ENCODE measurements around the gene DYRK1B. TPM values are rescaled to one million over a fixed set of nuclear protein-coding genes. Genes with fewer than 3 reads are reported as not detected.

DYRK1B gene
- total RNA-seq, 1 experiment from 2014 or later: 11.8 TPM

DNA sequence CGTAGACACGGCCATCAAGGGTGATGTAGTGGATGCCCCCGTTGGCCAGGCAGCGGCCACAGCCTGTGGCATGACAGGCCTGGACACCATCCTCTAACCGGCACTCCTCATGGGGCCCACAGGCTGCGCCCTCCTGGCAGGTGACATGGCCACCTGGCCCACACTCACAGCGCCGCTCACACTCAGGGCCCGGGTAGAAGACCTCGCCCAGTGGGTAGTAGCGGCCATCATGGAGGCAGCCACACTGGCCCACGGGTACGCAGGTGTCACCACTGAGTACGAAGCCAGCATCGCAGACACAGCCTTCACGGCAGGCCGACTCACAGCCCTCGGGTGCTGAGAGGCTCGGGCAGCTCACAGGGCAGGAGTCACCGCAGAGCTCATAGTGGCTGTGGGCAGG is 39.4 kb upstream of the DYRK1B start:
- Mint-ChIP-seq H3K36me3 (ENCODE audit: insufficient read depth, unreplicated experiment) (no peaks in the 10 kb centered on the region), H3K4me3 (ENCODE audit: unreplicated experiment) (no peak overlapping the region), H3K27me3 (ENCODE audit: insufficient read depth, unreplicated experiment) (peaks cover 7% of the 10 kb centered on the region), H3K27ac (ENCODE audit: low read depth, unreplicated experiment) (no peak overlapping the region), H3K9me3 (ENCODE audit: unreplicated experiment) (no peaks in the 10 kb centered on the region), H3K4me1 (ENCODE audit: insufficient read depth, unreplicated experiment) (no peaks in the 10 kb centered on the region)
- TF ChIP-seq, protein P1, sequence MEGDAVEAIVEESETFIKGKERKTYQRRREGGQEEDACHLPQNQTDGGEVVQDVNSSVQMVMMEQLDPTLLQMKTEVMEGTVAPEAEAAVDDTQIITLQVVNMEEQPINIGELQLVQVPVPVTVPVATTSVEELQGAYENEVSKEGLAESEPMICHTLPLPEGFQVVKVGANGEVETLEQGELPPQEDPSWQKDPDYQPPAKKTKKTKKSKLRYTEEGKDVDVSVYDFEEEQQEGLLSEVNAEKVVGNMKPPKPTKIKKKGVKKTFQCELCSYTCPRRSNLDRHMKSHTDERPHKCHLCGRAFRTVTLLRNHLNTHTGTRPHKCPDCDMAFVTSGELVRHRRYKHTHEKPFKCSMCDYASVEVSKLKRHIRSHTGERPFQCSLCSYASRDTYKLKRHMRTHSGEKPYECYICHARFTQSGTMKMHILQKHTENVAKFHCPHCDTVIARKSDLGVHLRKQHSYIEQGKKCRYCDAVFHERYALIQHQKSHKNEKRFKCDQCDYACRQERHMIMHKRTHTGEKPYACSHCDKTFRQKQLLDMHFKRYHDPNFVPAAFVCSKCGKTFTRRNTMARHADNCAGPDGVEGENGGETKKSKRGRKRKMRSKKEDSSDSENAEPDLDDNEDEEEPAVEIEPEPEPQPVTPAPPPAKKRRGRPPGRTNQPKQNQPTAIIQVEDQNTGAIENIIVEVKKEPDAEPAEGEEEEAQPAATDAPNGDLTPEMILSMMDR (IDR thresholded peaks at IDR 0.05; ENCODE audit: unreplicated experiment): no peak
- BruUV-seq (replicated peaks): no TSS peak
- no peak for DNase-seq (ENCODE audit: unreplicated experiment)
- ChIA-PET CTCF (no interaction called here), POLR2A (no interaction called here)
- intact Hi-C loops (cut with micrococcal nuclease): no loop called here

DNA sequence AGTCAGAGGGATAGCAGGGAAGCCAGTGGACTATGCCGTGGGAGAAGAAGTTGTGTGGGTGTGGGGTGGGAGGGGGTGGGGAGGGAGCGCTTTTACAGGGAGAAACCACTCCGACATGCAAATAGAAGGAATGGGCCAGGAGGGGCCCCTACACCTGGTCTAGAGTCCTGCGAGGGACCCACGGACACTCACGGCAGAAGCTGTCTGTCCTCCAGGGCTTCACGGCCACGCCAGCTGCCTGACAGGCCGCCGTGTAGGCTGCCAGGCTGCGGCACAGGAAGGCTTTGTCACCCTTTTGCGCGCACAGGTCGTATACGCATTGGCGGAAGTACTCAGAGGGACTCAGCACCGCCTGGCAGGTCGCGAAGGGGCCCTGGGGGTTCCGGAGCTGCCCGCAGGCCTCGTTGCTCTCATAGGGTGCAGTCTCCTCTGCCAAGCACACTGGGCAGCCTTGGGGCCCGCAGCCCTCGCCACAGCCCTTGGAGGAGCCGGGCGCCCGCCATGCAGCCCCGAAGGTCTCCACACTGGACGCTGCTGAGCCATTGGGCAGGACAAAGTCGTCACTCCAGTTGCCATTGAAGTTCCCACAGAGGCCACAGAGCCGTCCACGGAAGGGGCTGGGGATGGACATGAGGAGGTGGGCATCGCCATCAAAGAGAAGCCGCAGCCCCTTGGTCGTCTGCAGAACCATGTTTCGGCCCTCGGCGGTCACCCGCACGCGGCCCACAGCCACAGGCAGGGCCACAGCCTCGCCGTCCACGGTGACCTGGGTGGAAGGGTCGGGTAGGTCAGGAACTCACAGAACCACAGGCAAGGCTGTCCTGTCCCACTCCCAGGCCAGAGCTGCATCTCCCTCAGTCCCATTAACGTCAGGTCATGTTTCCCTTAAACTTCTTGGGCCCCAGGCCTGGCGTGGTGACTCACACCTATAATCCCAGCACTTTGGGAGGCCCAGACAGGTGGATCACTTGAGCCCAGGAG is 38.2 kb upstream of the DYRK1B start:
- Mint-ChIP-seq H3K27me3 (ENCODE audit: insufficient read depth, unreplicated experiment) (no peaks in the 10 kb centered on the region), H3K27ac (ENCODE audit: low read depth, unreplicated experiment) (no peak overlapping the region), H3K9me3 (ENCODE audit: unreplicated experiment) (no peaks in the 10 kb centered on the region), H3K36me3 (ENCODE audit: insufficient read depth, unreplicated experiment) (no peaks in the 10 kb centered on the region), H3K4me3 (ENCODE audit: unreplicated experiment) (no peak overlapping the region), H3K4me1 (ENCODE audit: insufficient read depth, unreplicated experiment) (no peaks in the 10 kb centered on the region)
- ChIA-PET POLR2A (no interaction called here), CTCF (no interaction called here)
- no TSS peak for BruUV-seq (replicated peaks)
- TF ChIP-seq, protein P1 (IDR thresholded peaks at IDR 0.05; ENCODE audit: unreplicated experiment): no peak
- no peak for DNase-seq (ENCODE audit: unreplicated experiment)
- intact Hi-C loops (cut with micrococcal nuclease): no loop called here

DNA sequence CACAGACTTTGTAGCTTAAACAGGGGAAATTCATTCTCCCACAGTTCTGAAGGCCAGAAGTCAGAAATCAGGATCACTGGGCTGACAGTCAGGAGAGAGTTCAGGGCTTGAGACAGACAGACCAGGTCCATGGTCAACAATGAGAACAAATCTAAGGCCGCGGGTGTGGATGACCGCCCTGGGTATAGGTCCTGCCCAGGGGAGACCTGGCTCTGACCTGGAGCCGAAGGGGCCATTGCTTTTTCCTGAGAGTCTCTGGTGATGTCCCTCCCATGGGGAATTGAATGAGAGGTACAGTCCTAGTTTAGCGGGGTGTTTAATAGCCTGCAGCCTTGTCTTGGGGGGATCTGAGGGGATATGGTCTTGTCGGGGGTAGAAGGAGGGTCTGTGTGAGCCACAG is 37.4 kb upstream of the DYRK1B start:
- ChIA-PET POLR2A (no interaction called here), CTCF (no interaction called here)
- intact Hi-C loops (cut with micrococcal nuclease): no loop called here
- BruUV-seq (replicated peaks): no TSS peak
- H3K36me3 Mint-ChIP-seq (ENCODE audit: insufficient read depth, unreplicated experiment): no peaks in the 10 kb centered on the region
- no peaks in the 10 kb centered on the region for H3K27me3 Mint-ChIP-seq (ENCODE audit: insufficient read depth, unreplicated experiment)
- no peak overlapping the region for H3K4me3 Mint-ChIP-seq (ENCODE audit: unreplicated experiment)
- H3K9me3 Mint-ChIP-seq (ENCODE audit: unreplicated experiment): no peaks in the 10 kb centered on the region
- H3K4me1 Mint-ChIP-seq (ENCODE audit: insufficient read depth, unreplicated experiment): no peaks in the 10 kb centered on the region
- TF ChIP-seq, protein P1 (IDR thresholded peaks at IDR 0.05; ENCODE audit: unreplicated experiment): no peak
- DNase-seq (ENCODE audit: unreplicated experiment): no peak
- H3K27ac Mint-ChIP-seq (ENCODE audit: low read depth, unreplicated experiment): no peak overlapping the region

DNA sequence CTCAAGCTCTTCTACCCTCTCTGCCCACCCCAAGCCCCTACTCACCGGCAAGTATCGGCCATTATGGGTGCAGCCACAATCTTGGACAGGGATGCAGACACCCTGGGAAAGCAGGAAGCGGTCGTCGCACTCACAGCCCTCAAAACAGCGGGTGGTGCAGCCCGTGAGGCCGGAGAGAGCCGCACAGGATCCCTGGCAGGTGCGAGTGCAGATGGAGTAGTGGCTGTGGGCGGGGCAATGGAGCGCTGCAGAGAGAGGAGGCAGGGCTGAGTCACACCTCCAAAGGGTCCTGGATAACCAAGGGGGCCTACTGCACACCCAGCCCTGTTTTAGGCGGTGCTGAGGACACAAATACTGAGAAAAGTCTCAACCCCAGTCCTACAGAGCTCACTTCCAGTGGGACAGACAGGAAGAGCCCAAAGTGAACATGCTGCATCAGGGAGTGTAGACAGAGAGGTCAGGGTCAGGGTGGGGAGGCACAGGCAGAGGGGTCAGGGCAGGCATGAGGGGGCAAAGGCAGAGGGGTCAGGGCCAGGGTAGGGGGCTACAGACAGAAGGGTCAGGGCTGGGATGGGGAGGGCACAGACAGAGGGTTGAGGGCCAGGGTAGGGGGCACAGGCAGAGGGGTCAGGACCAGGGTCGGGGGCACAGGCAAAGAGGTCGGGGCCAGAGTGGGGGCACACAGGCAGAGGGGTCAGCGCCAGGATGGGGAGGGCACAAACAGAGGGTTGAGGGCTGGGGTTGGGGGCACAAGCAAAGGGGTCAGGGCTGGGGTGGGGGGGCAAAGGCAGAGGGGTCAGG is 36.4 kb upstream of the DYRK1B start:
- Mint-ChIP-seq H3K27ac (ENCODE audit: low read depth, unreplicated experiment) (no peak overlapping the region), H3K36me3 (ENCODE audit: insufficient read depth, unreplicated experiment) (no peaks in the 10 kb centered on the region), H3K4me1 (ENCODE audit: insufficient read depth, unreplicated experiment) (no peaks in the 10 kb centered on the region), H3K4me3 (ENCODE audit: unreplicated experiment) (no peak overlapping the region), H3K27me3 (ENCODE audit: insufficient read depth, unreplicated experiment) (no peaks in the 10 kb centered on the region), H3K9me3 (ENCODE audit: unreplicated experiment) (no peaks in the 10 kb centered on the region)
- no TSS peak for BruUV-seq (replicated peaks)
- CTCF ChIA-PET: no interaction called here
- POLR2A ChIA-PET: interaction anchor here (0.7 kb wide), 1 partner anchor 125 kb away, joined by 3 read pairs; no protein-coding TSS in a partner anchor
- no peak for DNase-seq (ENCODE audit: unreplicated experiment)
- TF ChIP-seq, protein P1 (IDR thresholded peaks at IDR 0.05; ENCODE audit: unreplicated experiment): no peak
- intact Hi-C loops (cut with micrococcal nuclease): no loop called here

Data from MCF 10A (cell line).